K562 (cell line): ENCODE data around the gene CCDC87. TPM values are rescaled to one million over a fixed set of nuclear protein-coding genes. Genes with fewer than 3 reads are reported as not detected.

ENCODE experiments used
- ATAC-seq: fragments of 200-7000 bp; cut with Tn5 transposase; 3 replicates; pipeline ENCODE4 v1.9.1; 2020; ENCODE audit warnings: moderate library complexity
- BruUV-seq: library from RNA; stranded (reverse); fragments of 400-500 nt; replicated peaks from 2 replicates; lab custom pipeline; 2021; lab: Mats Ljungman, UMichigan
- CTCF ChIA-PET: fragments of 300-600 bp; formaldehyde crosslinking; extraction: SDS; loops from one replicate; lab custom pipeline; 2021; ENCODE audit warnings: low intra/inter-chr PET ratio; lab: Yijun Ruan, JAX
- POLR2A ChIA-PET: fragments of 300-600, 350-650 bp; sonication (Branson Sonifier 250); formaldehyde crosslinking; extraction: SDS; loops from one replicate; lab custom pipeline; 2021; ENCODE audit warnings: antibody characterized with exemption, inconsistent platforms; lab: Yijun Ruan, JAX
- DNase-seq, 4 experiments: peaks; one replicate each; pipeline versions ENCODE4 v3.0.0 to v3.0.0-alpha.2; 2011 to 2018; ENCODE audit warnings: low spot score in 3 of 4, mixed read lengths in 3 of 4; ENCODE audit errors: extremely low read depth in 1 of 4
- FAIRE-seq: peaks from 2 replicates; lab custom pipeline; 2011; peaks lifted over from hg19 to GRCh38; lab: Jason Lieb, UNC
- H2AFZ ChIP-seq: 2 replicates; pipeline ENCODE4 v1.6.0; 2011; ENCODE audit warnings: low read depth, low read length, control low read depth, inconsistent platforms
- H3K27ac ChIP-seq: fragments of 200-600 bp; 3 replicates; pipeline ENCODE4 v1.8.0; 2011; ENCODE audit warnings: low read depth, mild to moderate bottlenecking, control low read depth, inconsistent platforms, low read length, moderate library complexity, mixed read lengths; ENCODE audit errors: extremely low read depth
- H3K27me3 ChIP-seq, 2 experiments: fragments of 300-600 bp in 1 of 2; 2 replicates in 1 of 2; 3 replicates in 1 of 2; pipeline versions ENCODE4 v1.6.0 to v1.8.0; 2011; ENCODE audit warnings: inconsistent platforms in 2 of 2, low read length in 2 of 2, mild to moderate bottlenecking in 1 of 2, mixed read lengths in 1 of 2, moderate library complexity in 1 of 2; ENCODE audit not compliant: control insufficient read depth in 2 of 2, insufficient read depth in 2 of 2
- H3K36me3 ChIP-seq: fragments of 300-600 bp; 3 replicates; pipeline ENCODE4 v1.8.0; 2011; ENCODE audit warnings: mild to moderate bottlenecking, low read length, inconsistent platforms; ENCODE audit not compliant: control insufficient read depth, insufficient read depth
- H3K4me1 ChIP-seq, 2 experiments: fragments of 200-600 bp in 1 of 2; replicated peaks in 1 of 2; 2 replicates in 1 of 2; 3 replicates in 1 of 2; pipeline versions ENCODE4 v1.5.1 to v1.8.0; 2011; ENCODE audit warnings: inconsistent platforms in 2 of 2, low read length in 2 of 2, mild to moderate bottlenecking in 1 of 2, mixed read lengths in 1 of 2, moderate library complexity in 1 of 2; ENCODE audit not compliant: control insufficient read depth in 2 of 2, insufficient read depth in 2 of 2
- H3K4me2 ChIP-seq: 2 replicates; pipeline ENCODE4 v1.6.1; 2011; ENCODE audit warnings: low read length, control low read depth, inconsistent platforms, mixed read lengths; ENCODE audit not compliant: insufficient read depth
- H3K4me3 ChIP-seq: fragments of 200-600 bp; sonication (generic), shearing (Covaris generic); 2 replicates; pipeline ENCODE4 v1.5.1; 2016; ENCODE audit warnings: control low read depth, inconsistent platforms
- H3K79me2 ChIP-seq: fragments of 200-600 bp; 3 replicates; pipeline ENCODE4 v1.8.0; 2011; ENCODE audit warnings: low read length, inconsistent platforms; ENCODE audit not compliant: control insufficient read depth, insufficient read depth
- H3K9ac ChIP-seq, 2 experiments: 2 replicates each; pipeline versions ENCODE4 v1.6.0 to v1.6.1; 2011; ENCODE audit warnings: low read depth in 2 of 2, low read length in 2 of 2, control low read depth in 1 of 2, inconsistent platforms in 1 of 2, mild to moderate bottlenecking in 1 of 2, mixed read lengths in 1 of 2; ENCODE audit not compliant: insufficient read depth in 1 of 2
- H3K9me1 ChIP-seq: one replicate; pipeline ENCODE4 v1.6.0; 2011; ENCODE audit warnings: inconsistent platforms, mild to moderate bottlenecking, low read length, moderate library complexity; ENCODE audit not compliant: control insufficient read depth, insufficient read depth
- H3K9me3 ChIP-seq: replicated peaks from 2 replicates; pipeline ENCODE4 v1.5.1; 2011; ENCODE audit warnings: low read depth, low read length, inconsistent platforms; ENCODE audit not compliant: control insufficient read depth, insufficient read depth
- H4K20me1 ChIP-seq: replicated peaks from 2 replicates; pipeline ENCODE4 v1.6.1; 2011; ENCODE audit warnings: low read length, inconsistent platforms, mixed read lengths; ENCODE audit not compliant: control insufficient read depth, insufficient read depth
- ATF4 ChIP-seq: fragments of 450-650 bp; formaldehyde crosslinking; IDR thresholded peaks from 2 replicates; pipeline ENCODE4 v1.4.0; 2022; ENCODE audit warnings: mild to moderate bottlenecking, moderate library complexity
- FOXJ3 ChIP-seq: sonication (generic); formaldehyde crosslinking; IDR thresholded peaks from 2 replicates; pipeline ENCODE4 v1.4.0; 2020; ENCODE audit warnings: mild to moderate bottlenecking, missing genetic modification reagents
- MCM2 ChIP-seq: fragments of 450-650 bp; IDR thresholded peaks from 2 replicates; pipeline ENCODE4 v1.6.1; 2017; ENCODE audit warnings: low read depth, mild to moderate bottlenecking
- NRF1 ChIP-seq, 2 experiments: fragments of 450-650 bp; IDR thresholded peaks in 1 of 2; conservative IDR thresholded peaks in 1 of 2; 2 replicates each; pipeline ENCODE4 v1.6.1; 2014; ENCODE audit warnings: mild to moderate bottlenecking in 2 of 2
- SAP30 ChIP-seq: fragments of 200-600 bp; sonication (generic); IDR thresholded peaks from 2 replicates; pipeline ENCODE4 v1.6.1; 2012; ENCODE audit warnings: borderline replicate concordance, low read depth, mild to moderate bottlenecking, moderate library complexity, low read length, control low read depth, inconsistent platforms; ENCODE audit not compliant: insufficient read depth, poor library complexity, severe bottlenecking
- SIN3B ChIP-seq: fragments of 450-650 bp; IDR thresholded peaks from 2 replicates; pipeline ENCODE4 v1.6.1; 2017; ENCODE audit warnings: low read depth, mild to moderate bottlenecking, moderate library complexity
- SNAPC5 ChIP-seq: fragments of 250-450 bp; sonication (Bioruptor Pico); IDR thresholded peaks from 2 replicates; pipeline ENCODE4 v1.8.0; 2021; ENCODE audit warnings: moderate library complexity, mild to moderate bottlenecking, inconsistent platforms
- THAP12 ChIP-seq: fragments of 250-450 bp; sonication (Bioruptor Pico); IDR thresholded peaks from 2 replicates; pipeline ENCODE4 v1.9.0; 2021; ENCODE audit warnings: mild to moderate bottlenecking, inconsistent platforms
- TRIM24 ChIP-seq, 2 experiments: fragments of 450-650 bp; IDR thresholded peaks; 2 replicates each; pipeline ENCODE4 v1.6.1; 2016
- YY1 ChIP-seq, 3 experiments: IDR thresholded peaks; 2 replicates each; pipeline ENCODE4 v1.6.1; 2011; ENCODE audit warnings: low read length in 2 of 3, mild to moderate bottlenecking in 2 of 3, moderate library complexity in 2 of 3, borderline replicate concordance in 1 of 3, control low read depth in 1 of 3, low read depth in 1 of 3; ENCODE audit not compliant: insufficient read depth in 3 of 3, insufficient replicate concordance in 2 of 3, control insufficient read depth in 1 of 3, insufficient read length in 1 of 3; ENCODE audit errors: extremely low read depth in 1 of 3
- ZBTB49 ChIP-seq: sonication (generic); formaldehyde crosslinking; IDR thresholded peaks from 2 replicates; pipeline ENCODE4 v1.8.0; 2022; ENCODE audit warnings: missing genetic modification reagents, mild to moderate bottlenecking, borderline replicate concordance
- ZNF586 ChIP-seq: fragments of 450-650 bp; formaldehyde crosslinking; conservative IDR thresholded peaks from 2 replicates; pipeline ENCODE4 v1.4.0; 2020; ENCODE audit warnings: mild to moderate bottlenecking, moderate library complexity
- ZNF655 ChIP-seq: fragments of 250-450 bp; sonication (Bioruptor Pico); IDR thresholded peaks from 2 replicates; pipeline ENCODE4 v1.5.0; 2021
- WGBS: fragments of 100-300 bp; shearing (Covaris generic); methylation state at CpG from one replicate; pipeline ENCODE4 v1.1.6; 2016; ENCODE audit warnings: low coverage, mixed read lengths; ENCODE audit not compliant: insufficient coverage; ENCODE audit errors: missing lambda C conversion rate; 5-methylcytosine and 5-hydroxymethylcytosine counted together
- in situ Hi-C: fragments of 300-500 bp; cut with MboI; formaldehyde crosslinking; loops from 4 replicates; pipeline ENCODE4 v1.15.0; 2018; ENCODE audit warnings: inconsistent platforms, mixed read lengths
- intact Hi-C: fragments of 100-400 bp; cut with micrococcal nuclease; formaldehyde crosslinking; loops from 2 replicates; pipeline ENCODE4 v1.14.2; 2022
- polyA plus RNA-seq, 8 experiments: library from polyadenylated mRNA; depleted of rRNA in 4 of 8; stranded (reverse) in 5 of 8; unstranded in 3 of 8; fragments of >200 nt; fragmentation: Nextera tagmentation in 2 of 8; fragmentation: Illumina TruSeq in 1 of 8; extraction: Ambion mirVana in 2 of 8; extraction: Trizol in 1 of 8; gene quantifications; 2 replicates each; pipeline versions ENCODE4 v1.2.1 to v1.2.3, GENCODE V29; 2011 to 2014; ENCODE audit warnings: inconsistent platforms in 1 of 8, missing spikeins in 1 of 8
- total RNA-seq, 7 experiments: library from RNA; depleted of rRNA in 6 of 7; stranded (reverse); fragments of >200 nt in 6 of 7; fragmentation: Illumina TruSeq in 2 of 7; extraction: Trizol in 2 of 7; gene quantifications; 2 replicates each; pipeline versions ENCODE4 v1.2.1 to v1.2.3, GENCODE V29; 2011 to 2021; ENCODE audit warnings: low replicate concordance in 1 of 7

CCDC87 gene
- total and polyA plus RNA-seq, 9 of the 15 experiments (the other 6 are each of a cell fraction or from before 2014, with no cell fraction given): 0.03 to 0.44 (median 0.15) TPM; not detected in 1

- in situ Hi-C loops (no loop called here), intact Hi-C loops (no loop called here)
- H3K9me3 ChIP-seq: no peaks in the 10 kb centered on the region
- peaks cover 1% of the 10 kb centered on the region; the same call in 1 of the 3 replicates for H3K36me3 ChIP-seq
- no peak for FAIRE-seq
- H3K79me2 ChIP-seq: peaks cover 6% of the 10 kb centered on the region; the same call in 1 of the 3 replicates
- no peak for DNase-seq
- H3K4me3 ChIP-seq: no peak overlapping the region
- H3K4me1 ChIP-seq: peaks cover 0 to 38% of the 10 kb centered on the region in 2 experiments; a peak in 4 of 5 replicates
- WGBS: 12% methylated on average over 9 of the region's 11 CpGs
- H3K9ac ChIP-seq: no peak overlapping the region
- ATAC-seq: no peak
- no TSS peak for BruUV-seq
- no peak overlapping the region for H3K4me2 ChIP-seq
- H3K9me1 ChIP-seq: no peaks in the 10 kb centered on the region
- no peaks in the 10 kb centered on the region for H4K20me1 ChIP-seq
- POLR2A ChIA-PET: interaction anchor here (0.8 to 1.8 kb wide), 3 partner anchors 11 to 90 kb away, joined by 3 to 7 read pairs (median 4); no protein-coding TSS in a partner anchor
- CTCF ChIA-PET: no interaction called here
- H3K27ac ChIP-seq: no peak overlapping the region
- peaks cover 0 to 4% of the 10 kb centered on the region in 2 experiments; a peak in 1 of 5 replicates for H3K27me3 ChIP-seq
- H2AFZ ChIP-seq: no peak overlapping the region
- no peak for TF ChIP-seq ZBTB49 (CRISPR knock-in tag)
- no peak for TF ChIP-seq THAP12
- TF ChIP-seq MCM2: no peak
- TF ChIP-seq SIN3B: no peak
- TF ChIP-seq TRIM24 (IDR thresholded peaks at IDR 0.05): no peak
- no peak for TF ChIP-seq SAP30
- TF ChIP-seq YY1 (IDR thresholded peaks at IDR 0.05; ENCODE audit: borderline replicate concordance in 1 of 3, control insufficient read depth in 1 of 3, extremely low read depth in 1 of 3, insufficient read depth in 3 of 3, insufficient read length in 1 of 3, insufficient replicate concordance in 2 of 3, low read depth in 1 of 3, low read length in 2 of 3): no peak
- TF ChIP-seq ZNF655 (CRISPR knock-in tag): no peak
- no peak for TF ChIP-seq ATF4 (CRISPR knock-in tag)
- TF ChIP-seq FOXJ3: no peak
- TF ChIP-seq ZNF586 (CRISPR knock-in tag): no peak
- no peak for TF ChIP-seq NRF1 (conservative IDR thresholded peaks at IDR 0.05 in 1 of 2, IDR thresholded peaks at IDR 0.05 in 1 of 2)
- no peak for TF ChIP-seq SNAPC5 (CRISPR knock-in tag)
Measured at GRCh38 chr11:66548041-66548440, 44.8 kb downstream of the CCDC87 start.
